ENCODE data around the gene MDM2.

DNA sequence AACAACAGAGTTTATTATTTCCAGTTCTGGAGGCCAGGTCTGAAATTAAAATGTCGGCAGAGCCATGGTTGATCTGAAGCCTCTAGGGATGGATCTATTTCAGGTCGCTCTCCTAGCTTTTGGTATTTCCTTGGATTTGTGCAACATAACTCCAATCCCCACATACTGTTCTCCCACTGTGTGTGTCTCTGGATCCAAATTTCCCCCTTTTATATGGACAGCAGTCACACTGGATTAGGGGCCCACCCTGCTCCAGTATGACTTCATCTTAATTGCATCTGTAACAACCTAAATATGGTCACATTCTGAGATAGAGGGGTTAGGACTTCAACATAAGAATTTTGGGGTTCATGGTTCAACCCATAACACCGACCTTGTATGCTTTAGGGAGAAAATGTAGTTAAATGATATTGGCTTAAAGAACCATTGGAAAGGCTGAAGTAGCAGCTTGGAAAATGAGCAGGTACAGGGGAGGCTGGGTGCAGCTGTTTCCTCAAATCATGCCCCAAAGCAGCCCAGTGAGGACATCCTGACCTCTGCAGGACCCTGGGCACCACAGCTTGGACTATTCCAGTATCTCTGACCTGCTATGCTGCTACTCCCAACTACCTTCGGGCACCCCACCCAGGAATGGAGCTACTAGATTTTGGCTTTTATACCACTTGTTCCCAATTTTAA lies 13.9 kb upstream of the MDM2 start:
- TF ChIP-seq, protein P1, sequence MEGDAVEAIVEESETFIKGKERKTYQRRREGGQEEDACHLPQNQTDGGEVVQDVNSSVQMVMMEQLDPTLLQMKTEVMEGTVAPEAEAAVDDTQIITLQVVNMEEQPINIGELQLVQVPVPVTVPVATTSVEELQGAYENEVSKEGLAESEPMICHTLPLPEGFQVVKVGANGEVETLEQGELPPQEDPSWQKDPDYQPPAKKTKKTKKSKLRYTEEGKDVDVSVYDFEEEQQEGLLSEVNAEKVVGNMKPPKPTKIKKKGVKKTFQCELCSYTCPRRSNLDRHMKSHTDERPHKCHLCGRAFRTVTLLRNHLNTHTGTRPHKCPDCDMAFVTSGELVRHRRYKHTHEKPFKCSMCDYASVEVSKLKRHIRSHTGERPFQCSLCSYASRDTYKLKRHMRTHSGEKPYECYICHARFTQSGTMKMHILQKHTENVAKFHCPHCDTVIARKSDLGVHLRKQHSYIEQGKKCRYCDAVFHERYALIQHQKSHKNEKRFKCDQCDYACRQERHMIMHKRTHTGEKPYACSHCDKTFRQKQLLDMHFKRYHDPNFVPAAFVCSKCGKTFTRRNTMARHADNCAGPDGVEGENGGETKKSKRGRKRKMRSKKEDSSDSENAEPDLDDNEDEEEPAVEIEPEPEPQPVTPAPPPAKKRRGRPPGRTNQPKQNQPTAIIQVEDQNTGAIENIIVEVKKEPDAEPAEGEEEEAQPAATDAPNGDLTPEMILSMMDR (IDR thresholded peaks at IDR 0.05; ENCODE audit: low read depth, low read length) = no peak
- no peak for TF ChIP-seq EZH2phosphoT487 (IDR thresholded peaks at IDR 0.05; ENCODE audit: low read depth)

Data from OCI-LY3 (cell line).